Measurements from ENCODE around the gene CSF1R. TPM values are rescaled to one million over a fixed set of nuclear protein-coding genes. Genes with fewer than 3 reads are reported as not detected.

Gene CSF1R
- total RNA-seq, 1 experiment from 2014 or later, result 1.2 TPM

DNA sequence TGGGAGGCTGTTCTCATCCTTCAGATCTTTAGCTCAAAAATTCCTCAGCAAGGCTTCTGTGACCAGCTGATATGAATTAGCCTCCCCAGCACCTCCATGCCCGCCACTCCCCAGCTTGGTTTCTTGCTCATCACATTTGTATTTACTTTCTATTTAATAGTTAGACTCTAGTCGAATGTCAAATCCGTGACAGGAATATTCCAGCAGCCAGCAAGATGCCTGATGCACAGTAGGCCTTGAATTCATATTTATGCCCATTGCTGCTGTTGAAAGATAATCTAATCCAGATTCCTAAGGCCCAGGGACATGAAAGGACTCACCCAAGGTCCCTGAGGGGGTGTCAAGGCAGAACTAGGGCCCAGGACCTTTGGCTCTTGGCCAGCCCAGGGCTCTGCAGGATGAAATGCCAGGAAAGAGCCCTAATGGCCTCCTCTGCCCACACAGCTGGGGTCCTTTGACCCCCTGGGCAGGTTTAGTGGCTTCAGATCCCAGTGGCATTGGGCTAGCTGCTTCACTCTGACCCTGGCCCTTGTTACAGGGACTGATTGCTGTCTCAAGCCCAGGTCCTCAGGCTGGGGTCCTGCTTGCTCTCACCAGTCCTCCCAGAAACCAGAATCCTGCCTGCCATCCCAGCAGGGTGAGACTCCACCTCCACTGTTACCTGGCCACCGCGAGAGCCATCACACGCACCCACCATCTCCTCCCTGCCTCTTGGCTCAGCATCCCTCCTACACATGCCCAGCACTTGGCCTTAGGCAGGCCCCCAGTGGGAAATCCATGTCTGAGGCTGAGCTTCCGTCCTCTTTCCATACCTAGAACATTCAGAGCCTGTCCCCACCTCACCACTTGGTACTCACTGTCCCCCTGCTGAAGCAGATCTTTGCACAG is 7.3 kb downstream of the CSF1R start:
- H3K27ac ChIP-seq, result no peak overlapping the region
- no peak overlapping the region for H3K4me3 ChIP-seq
- no peaks in the 10 kb centered on the region for H3K27me3 ChIP-seq (replicated peaks)
- no peaks in the 10 kb centered on the region for H3K9me3 ChIP-seq (replicated peaks)
- H3K36me3 ChIP-seq, result no peaks in the 10 kb centered on the region
- peak in 1 of 2 experiments; percentile 40 for DNase-seq (ENCODE audit: low read depth in 1 of 2, low spot score in 2 of 2)
- H3K4me1 ChIP-seq (replicated peaks), result no peaks in the 10 kb centered on the region

DNA sequence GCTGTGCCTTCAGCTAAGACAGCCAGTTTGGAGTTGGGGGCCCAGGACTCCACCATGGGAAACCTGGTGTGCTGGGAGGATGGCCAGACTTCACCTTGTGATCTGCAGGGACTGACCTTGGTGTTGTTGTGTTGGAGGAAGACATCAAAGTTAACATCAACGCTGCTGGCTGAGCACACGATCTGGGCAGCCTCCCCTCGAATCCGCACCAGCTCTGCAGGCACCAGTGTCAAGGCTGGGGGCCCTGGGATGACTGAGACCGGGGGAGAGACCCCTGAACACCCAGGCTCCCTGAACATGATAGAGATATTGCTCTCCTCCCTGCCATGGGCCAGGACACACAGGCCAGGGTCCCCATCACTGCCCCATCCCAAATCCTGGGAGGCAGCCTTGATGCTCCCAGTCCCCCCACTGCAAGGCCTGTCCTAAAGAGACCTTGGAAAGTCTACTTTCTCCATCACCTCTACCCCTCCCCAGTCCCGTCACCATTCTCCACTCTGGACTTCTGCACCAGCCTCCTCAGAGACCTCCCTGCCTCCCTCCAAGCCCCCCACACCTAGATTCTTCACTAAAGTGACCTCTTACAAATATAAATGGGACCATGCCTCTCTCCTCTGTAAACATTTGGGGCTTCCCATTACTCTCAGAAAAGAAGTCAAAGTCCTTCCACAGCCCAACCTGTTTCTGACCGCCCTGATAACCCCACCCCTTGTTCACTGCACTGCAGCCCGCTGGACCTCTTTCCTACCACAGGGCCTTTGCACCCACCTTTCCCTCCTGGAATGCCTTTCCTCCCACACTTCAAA is 8.2 kb downstream of the CSF1R start:
- Histone ChIP-seq H3K36me3 (no peaks in the 10 kb centered on the region), H3K9me3 (replicated peaks) (peaks cover 5% of the 10 kb centered on the region), H3K4me3 (no peak overlapping the region), H3K4me1 (replicated peaks) (no peaks in the 10 kb centered on the region), H3K27me3 (replicated peaks) (no peaks in the 10 kb centered on the region), H3K27ac (no peak overlapping the region)
- DNase-seq (ENCODE audit: low read depth in 1 of 2, low spot score in 2 of 2), result peak in 1 of 2 experiments; percentile 34

DNA sequence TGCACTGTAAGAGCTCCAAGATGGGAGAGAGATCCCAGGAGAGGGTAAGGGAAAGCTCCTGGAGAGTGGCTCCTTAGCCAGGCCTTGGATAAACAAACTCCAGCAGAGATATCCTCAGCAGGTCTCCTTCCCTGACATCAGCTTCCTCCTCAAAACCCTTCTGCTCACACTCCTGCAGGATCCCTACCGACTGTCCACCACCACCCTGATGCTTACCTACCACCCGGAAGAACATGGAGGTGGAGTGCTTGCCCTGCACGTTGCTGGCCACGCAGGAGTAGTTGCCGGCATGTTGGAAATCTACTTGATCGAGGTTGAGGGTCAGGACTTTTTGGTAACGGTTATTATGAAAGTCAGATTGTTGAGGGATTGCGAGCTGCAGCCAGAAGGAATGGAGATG is 9.3 kb downstream of the CSF1R start:
- Histone ChIP-seq H3K36me3 (no peaks in the 10 kb centered on the region), H3K27me3 (replicated peaks) (no peaks in the 10 kb centered on the region), H3K4me1 (replicated peaks) (no peaks in the 10 kb centered on the region), H3K9me3 (replicated peaks) (peaks cover 7% of the 10 kb centered on the region), H3K27ac (no peak overlapping the region), H3K4me3 (no peak overlapping the region)
- DNase-seq (ENCODE audit: low read depth in 1 of 2, low spot score in 2 of 2), result peak in 1 of 2 experiments; percentile 34

DNA sequence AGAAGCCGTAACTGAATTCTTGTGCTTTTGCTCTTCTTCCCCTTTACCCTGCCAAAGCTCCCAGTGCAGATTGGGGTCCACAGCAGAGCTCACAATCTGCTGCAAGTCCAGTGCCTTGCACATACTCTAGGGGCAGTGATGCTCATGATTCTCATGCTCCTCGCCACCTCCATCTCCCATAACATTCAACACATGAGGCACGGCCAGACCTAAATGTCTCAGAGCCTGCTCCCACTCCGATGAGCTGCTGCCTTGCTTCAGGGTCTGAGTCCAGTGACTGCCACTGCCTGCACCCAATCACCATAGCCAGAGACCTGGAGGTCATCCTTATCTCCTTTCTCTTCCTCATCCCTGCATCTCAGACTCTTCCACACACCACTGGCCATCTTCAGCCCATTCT is 10.5 kb downstream of the CSF1R start:
- H3K9me3 ChIP-seq (replicated peaks), result peaks cover 7% of the 10 kb centered on the region
- no peak overlapping the region for H3K4me3 ChIP-seq
- no peaks in the 10 kb centered on the region for H3K27me3 ChIP-seq (replicated peaks)
- H3K4me1 ChIP-seq (replicated peaks), result no peaks in the 10 kb centered on the region
- no peak overlapping the region for H3K27ac ChIP-seq
- no peaks in the 10 kb centered on the region for H3K36me3 ChIP-seq
- DNase-seq (ENCODE audit: low read depth in 1 of 2, low spot score in 2 of 2), result peak in 1 of 2 experiments; percentile 40

DNA sequence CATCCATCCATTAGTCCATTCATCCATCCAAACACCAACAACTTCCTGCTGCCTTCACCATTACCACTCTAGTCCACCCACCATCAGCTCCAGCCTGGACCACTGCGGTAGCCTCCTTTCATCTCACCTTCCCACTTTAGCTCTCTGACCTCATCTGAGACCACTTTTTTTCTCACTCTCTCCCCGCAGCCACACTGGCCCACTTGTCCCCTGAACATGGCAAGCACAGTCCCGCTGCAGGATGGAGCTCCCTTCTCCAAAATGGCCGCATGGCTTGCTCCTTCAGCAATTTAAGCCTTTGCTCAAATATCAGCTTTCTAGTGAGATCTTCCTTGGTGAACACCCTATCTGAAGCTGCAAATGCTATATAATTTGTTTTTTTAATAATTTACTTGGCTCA is 11.1 kb downstream of the CSF1R start:
- no peak overlapping the region for H3K4me3 ChIP-seq
- H3K27ac ChIP-seq, result no peak overlapping the region
- H3K4me1 ChIP-seq (replicated peaks), result no peaks in the 10 kb centered on the region
- H3K27me3 ChIP-seq (replicated peaks), result no peaks in the 10 kb centered on the region
- peaks cover 7% of the 10 kb centered on the region for H3K9me3 ChIP-seq (replicated peaks)
- no peaks in the 10 kb centered on the region for H3K36me3 ChIP-seq
- DNase-seq (ENCODE audit: low read depth in 1 of 2, low spot score in 2 of 2), result peak in 1 of 2 experiments; percentile 30

DNA sequence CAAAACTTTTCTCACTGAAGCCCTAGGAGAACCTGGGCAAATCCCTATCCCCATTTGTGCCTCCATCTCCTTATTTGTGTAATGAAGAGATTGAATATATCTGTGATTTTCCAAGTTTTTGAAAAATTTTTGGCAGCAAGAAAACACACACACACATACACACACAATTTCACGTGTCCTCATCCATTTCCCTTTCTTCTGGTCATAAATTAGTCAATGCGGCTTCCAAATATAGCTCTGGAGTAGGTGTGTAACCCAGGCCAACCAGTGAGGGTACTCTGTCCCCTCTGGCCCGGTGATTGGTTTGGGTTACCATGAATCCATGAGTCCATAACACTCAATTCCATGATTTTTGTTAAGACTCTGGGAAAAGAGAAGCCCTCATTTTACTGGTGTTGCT is 12.7 kb downstream of the CSF1R start:
- Histone ChIP-seq H3K4me3 (no peak overlapping the region), H3K27me3 (replicated peaks) (no peaks in the 10 kb centered on the region), H3K27ac (no peak overlapping the region), H3K4me1 (replicated peaks) (peaks cover under 1% of the 10 kb centered on the region; the same call in 1 of the 2 replicates), H3K36me3 (no peaks in the 10 kb centered on the region), H3K9me3 (replicated peaks) (peaks cover 7% of the 10 kb centered on the region)
- DNase-seq (ENCODE audit: low read depth in 1 of 2, low spot score in 2 of 2), result no peak

DNA sequence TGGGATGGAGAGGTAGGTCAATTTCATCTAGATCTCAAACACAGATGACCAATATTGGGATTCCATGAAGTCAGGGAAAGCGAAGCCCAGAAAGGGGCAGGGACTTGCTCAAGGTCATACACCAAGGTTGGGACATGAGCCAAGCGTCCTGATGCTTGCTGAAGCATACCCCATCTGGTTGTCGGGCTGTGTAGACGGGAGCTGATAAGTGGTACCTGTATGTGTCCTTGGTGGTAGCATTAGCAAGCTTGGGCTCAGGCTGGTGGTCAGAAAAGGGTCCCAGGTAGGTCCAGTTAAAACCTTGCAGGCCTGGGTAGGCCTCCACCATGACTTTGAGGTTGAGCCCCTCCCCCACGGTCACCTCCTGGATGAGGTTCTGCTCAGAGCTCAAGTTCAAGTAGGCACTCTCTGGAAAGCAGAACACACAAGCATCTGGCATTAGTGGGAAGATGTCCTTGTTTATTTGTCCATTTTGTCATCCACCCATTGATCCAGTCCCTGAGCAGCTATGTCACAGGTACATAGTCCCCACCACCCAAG is 13.2 kb downstream of the CSF1R start:
- peaks cover 6% of the 10 kb centered on the region for H3K4me1 ChIP-seq (replicated peaks)
- H3K27me3 ChIP-seq (replicated peaks), result no peaks in the 10 kb centered on the region
- H3K9me3 ChIP-seq (replicated peaks), result peaks cover 7% of the 10 kb centered on the region
- H3K4me3 ChIP-seq, result no peak overlapping the region
- no peaks in the 10 kb centered on the region for H3K36me3 ChIP-seq
- peak in 1 of 2 experiments; percentile 46 for DNase-seq (ENCODE audit: low read depth in 1 of 2, low spot score in 2 of 2)
- H3K27ac ChIP-seq, result no peak overlapping the region

DNA sequence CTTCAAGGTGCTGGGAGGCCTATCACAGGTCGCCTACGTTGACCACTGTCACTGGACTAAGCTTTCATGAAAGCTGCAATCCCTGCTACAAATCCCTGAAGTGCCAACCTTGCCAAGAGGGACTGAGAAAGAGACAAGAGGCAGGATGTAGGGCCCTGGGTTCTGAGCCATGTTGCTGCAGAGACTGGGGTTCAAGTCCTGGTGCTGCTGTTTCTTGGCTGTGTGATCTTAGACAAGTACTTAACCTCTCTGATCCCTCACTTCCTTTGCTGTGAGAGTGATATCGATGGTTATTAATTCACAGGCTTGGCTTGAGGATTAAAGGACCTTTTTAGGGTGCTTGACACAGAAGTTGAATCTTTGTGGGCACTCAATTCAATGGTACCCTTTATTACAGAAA is 15.5 kb downstream of the CSF1R start:
- DNase-seq (ENCODE audit: low read depth in 1 of 2, low spot score in 2 of 2), result no peak
- H3K27me3 ChIP-seq (replicated peaks), result no peaks in the 10 kb centered on the region
- peaks cover 29% of the 10 kb centered on the region for H3K4me1 ChIP-seq (replicated peaks)
- H3K27ac ChIP-seq, result no peak overlapping the region
- peaks cover 7% of the 10 kb centered on the region for H3K9me3 ChIP-seq (replicated peaks)
- no peak overlapping the region for H3K4me3 ChIP-seq
- no peaks in the 10 kb centered on the region for H3K36me3 ChIP-seq

DNA sequence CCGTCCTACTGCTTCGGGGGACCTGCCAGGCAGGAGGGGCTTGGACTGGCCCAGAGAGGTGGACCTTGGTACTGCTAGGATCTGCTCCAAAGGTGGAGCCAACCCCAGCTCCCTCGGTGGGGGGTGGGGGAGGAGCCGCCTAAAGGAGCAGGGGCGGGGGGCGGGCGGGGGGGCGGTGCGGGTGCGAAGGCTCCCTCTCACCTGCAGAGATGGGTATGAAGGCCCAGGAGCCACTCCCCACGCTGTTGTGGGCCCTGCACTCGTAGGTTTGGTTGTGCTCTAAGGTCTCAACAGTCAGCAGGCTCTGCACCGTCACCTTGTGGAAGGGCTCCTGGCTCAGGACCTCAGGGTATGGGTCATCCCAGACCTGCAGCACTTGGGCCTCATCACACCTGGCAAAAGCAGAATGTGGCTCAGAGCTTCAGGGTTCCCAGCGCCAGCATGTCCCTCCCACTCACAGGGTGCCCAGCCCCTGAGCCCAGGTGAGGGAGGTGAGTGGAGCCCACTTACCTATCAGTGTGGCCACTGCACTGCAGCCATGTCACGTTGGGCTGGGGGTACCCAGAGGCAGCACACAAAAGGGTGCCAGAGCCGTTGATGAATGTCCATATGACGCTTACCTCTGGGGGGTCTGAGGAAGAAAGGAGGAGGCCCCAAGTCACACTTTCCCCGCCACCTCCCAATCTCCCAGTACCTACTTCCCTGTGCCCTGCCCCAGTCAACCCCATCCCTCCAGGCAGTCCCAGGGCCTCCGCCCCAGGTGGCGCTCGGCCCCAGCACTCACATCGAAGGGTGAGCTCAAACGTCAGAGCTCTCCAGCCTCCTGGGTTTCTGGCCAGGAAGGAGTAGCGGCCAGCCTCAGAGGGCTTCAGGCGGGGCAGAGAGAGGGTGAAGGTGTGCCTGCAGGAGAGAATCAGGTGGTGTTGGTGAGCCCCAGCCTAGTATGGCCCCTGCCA is 16.4 kb downstream of the CSF1R start:
- Histone ChIP-seq H3K4me3 (no peak overlapping the region), H3K9me3 (replicated peaks) (peaks cover 7% of the 10 kb centered on the region), H3K27me3 (replicated peaks) (no peaks in the 10 kb centered on the region), H3K4me1 (replicated peaks) (peaks cover 38% of the 10 kb centered on the region), H3K36me3 (no peaks in the 10 kb centered on the region), H3K27ac (no peak overlapping the region)
- DNase-seq (ENCODE audit: low read depth in 1 of 2, low spot score in 2 of 2), result no peak

DNA sequence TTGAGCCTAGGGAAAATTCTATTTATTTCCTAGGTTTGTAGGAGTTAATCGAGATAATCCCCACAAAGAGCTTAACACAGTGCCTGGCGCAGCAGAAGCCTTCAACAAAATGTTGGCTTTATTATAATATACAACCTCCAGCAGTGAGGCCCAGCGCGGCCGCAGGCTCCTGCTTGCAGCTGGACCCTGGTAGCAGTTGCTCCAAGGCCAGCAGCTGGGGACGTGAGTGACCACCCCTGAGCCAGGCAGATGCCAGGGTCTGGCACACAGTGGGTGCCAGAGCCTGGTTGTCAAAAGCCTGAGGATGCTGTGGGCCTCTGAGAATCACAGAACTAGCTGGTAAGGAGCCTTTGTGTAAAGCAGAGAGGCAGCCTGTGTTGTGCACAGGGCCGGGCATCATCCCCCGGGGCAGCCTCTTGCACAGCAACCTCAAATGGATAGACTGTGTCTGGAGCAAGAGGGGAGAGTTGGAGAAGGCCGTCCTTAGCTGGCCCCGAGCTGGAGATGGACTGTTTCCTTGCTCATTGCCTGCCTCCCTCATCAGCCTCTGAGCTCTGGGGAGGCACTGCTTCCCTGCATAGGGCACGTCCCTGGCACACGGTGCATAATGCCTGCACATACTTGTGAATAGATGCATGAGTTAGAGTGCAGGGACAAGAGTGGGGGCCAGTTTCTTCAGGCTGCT is 17.3 kb downstream of the CSF1R start:
- no peak overlapping the region for H3K4me3 ChIP-seq
- no peaks in the 10 kb centered on the region for H3K36me3 ChIP-seq
- no peaks in the 10 kb centered on the region for H3K27me3 ChIP-seq (replicated peaks)
- peaks cover 7% of the 10 kb centered on the region for H3K9me3 ChIP-seq (replicated peaks)
- H3K27ac ChIP-seq, result no peak overlapping the region
- H3K4me1 ChIP-seq (replicated peaks), result peaks cover 45% of the 10 kb centered on the region
- DNase-seq (ENCODE audit: low read depth in 1 of 2, low spot score in 2 of 2), result no peak

DNA sequence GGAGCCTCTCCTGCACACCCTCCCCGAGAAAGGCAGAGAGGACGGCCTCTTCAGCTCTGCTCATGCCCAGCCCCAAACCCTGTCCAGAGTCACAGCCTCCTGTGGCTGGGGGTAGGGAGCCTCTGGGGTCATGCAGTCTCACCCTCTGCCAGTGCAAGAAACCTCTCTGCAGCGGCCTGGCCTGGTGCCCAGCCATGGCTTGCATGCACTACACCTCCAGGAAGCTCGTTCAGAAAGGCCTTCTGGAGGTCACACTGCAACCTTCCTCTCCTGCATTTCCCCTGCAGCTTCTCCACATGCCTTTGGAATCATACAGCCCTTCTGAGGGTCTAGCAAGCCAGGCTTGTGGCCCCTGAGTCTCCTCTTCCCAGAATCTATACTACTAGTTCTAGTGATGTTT is 17.9 kb downstream of the CSF1R start:
- Histone ChIP-seq H3K9me3 (replicated peaks) (peaks cover 3% of the 10 kb centered on the region), H3K4me3 (no peak overlapping the region), H3K27ac (no peak overlapping the region), H3K27me3 (replicated peaks) (no peaks in the 10 kb centered on the region), H3K36me3 (no peaks in the 10 kb centered on the region), H3K4me1 (replicated peaks) (peaks cover 45% of the 10 kb centered on the region)
- DNase-seq (ENCODE audit: low read depth in 1 of 2, low spot score in 2 of 2), result no peak

DNA sequence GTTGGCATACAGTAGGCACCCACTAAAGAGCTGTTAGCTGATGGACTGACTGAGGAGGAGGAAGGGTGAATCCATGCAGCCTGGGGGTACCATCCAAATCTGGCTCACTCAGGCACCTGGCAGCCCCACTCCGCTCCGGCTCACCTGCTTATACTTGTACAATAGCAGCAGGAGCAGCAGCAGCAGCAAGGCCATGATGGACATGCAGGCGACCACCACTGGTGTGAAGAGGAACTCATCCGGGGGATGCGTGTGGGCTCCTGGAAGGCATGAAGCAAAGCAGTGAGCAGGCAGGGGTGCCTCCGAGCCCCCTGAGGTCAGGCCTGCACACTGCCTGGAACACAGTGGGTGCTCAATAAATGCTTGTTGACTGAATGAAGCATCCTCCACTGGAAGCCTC is 18.3 kb downstream of the CSF1R start:
- no peaks in the 10 kb centered on the region for H3K36me3 ChIP-seq
- no peak for DNase-seq (ENCODE audit: low read depth in 1 of 2, low spot score in 2 of 2)
- H3K9me3 ChIP-seq (replicated peaks), result peaks cover under 1% of the 10 kb centered on the region
- H3K27me3 ChIP-seq (replicated peaks), result no peaks in the 10 kb centered on the region
- H3K4me3 ChIP-seq, result no peak overlapping the region
- H3K4me1 ChIP-seq (replicated peaks), result peaks cover 47% of the 10 kb centered on the region
- no peak overlapping the region for H3K27ac ChIP-seq

All from SJSA1 (cell line).